Activated CD4-positive, alpha-beta T cell treated with anti-CD3 and anti-CD28 coated beads, Interleukin-2, Interleukin-6, amounts not matched to agents 100 ng/mL and 50 ng/mL, durations not matched to agents 16 hours and 8 hours (primary cell): ENCODE measurements around the gene LYPD6.
A peak's percentile ranks its signal among the peaks of the same experiment; 100 is the strongest.
"Not testable (repeated sequence)": the region's sequence is repeated elsewhere in the genome, so short reads cannot be mapped to it uniquely, and the experiment has no call there.

Source experiments
- DNase-seq: peaks from one replicate; pipeline ENCODE4 v3.0.0-alpha.2; 2020

Gene LYPD6, protein sequence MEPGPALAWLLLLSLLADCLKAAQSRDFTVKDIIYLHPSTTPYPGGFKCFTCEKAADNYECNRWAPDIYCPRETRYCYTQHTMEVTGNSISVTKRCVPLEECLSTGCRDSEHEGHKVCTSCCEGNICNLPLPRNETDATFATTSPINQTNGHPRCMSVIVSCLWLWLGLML

DNA sequence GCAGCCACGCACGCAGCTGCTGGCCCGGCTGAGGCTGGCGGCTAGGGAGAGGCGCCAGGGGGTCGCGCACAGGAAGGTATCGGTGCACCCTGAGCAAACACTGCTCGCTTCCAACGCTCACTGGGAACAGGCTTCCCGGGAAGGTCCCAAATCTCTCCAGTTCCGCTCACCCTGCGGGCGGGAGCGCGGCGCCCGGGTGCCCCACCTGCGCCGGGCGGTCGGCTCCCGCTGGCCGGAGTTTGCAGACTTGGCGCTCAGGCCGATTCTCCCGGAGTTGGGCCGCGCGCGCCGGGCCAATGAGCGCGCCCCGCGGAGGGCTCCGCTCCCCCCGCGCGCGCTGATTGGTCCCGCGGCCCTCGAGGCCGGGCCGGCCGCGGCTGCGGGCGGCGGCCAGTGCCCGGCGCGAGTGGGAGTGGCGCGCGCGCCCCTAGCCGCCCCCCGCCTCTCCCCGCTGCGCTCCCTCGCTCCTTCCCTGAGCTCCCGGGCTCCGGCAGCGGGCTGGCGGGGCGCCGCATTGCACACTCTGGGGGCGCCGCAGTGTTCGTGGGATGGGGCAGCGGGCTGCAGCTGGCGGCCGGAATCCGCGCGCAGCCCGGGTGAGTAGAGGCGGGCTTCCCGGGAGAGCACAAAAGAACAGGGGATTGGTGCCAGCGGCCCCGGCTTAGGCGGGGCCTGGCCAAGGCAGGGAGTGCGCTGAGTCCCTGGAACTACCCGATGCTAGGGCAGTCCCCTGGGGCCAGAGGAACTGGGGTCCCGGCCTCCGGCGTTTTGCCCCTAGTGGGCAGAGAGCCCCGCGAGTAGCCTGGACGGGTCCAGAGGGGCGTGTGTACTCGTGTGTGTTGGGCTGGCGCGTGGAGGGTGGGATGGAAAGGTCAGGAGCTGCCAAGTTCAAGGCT, at the start of gene LYPD6:
TSS of gene LYPD6 (plus strand) at position 461 of the 896 bp plus-strand sequence. CDS start 107,122 bp downstream, outside the sequence.
- no peak for DNase-seq

DNA sequence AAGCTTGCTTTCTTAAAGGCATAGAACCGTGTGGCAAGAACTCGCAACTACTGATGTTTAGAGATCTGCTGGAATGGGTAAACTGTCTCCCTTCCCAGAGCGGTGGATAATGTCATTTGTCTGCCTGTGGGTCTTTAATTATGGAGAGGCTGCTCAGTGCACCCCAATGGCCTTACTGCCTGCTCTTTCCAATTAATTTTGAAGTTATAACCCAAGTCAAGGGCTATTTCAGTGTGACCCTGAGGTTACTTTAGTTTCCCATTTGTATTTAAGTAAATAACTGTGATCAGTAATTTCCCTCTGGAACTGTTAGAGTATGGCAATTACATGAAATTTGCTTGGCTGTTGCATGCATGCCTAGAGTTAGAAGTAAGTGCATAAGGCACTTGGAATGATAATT, 48.9 kb upstream of the LYPD6 start:
- DNase-seq, result no peak

GRCh38 chr2:149290662-149291061, 39.7 kb upstream of the LYPD6 start:
- no peak for DNase-seq

GRCh38 chr2:149291881-149292280, 38.5 kb upstream of the LYPD6 start:
- no peak for DNase-seq

DNA sequence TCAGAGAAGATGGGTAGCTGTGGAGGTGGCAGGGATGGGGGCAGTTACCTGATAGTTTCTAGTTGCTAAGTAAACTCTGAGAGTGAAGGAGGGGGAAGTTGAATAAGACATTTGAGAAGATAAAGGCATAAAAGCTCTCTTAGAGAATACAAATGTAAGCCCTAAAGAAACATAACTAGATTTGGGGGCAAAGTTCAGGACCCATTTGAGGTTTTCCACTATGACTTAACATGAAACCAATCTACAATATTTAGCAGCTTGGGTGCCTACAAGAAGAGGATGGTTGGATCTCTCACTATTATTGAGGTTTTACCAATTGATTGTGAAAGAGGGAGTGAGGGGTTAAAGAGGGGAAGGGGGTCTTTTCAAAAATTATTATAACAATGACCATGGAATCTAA, 34.4 kb upstream of the LYPD6 start:
- no peak for DNase-seq

GRCh38 chr2:149307014-149307413, 23.4 kb upstream of the LYPD6 start:
- no peak for DNase-seq

GRCh38 chr2:149310349-149310748, 20.0 kb upstream of the LYPD6 start:
- DNase-seq, result no peak

DNA sequence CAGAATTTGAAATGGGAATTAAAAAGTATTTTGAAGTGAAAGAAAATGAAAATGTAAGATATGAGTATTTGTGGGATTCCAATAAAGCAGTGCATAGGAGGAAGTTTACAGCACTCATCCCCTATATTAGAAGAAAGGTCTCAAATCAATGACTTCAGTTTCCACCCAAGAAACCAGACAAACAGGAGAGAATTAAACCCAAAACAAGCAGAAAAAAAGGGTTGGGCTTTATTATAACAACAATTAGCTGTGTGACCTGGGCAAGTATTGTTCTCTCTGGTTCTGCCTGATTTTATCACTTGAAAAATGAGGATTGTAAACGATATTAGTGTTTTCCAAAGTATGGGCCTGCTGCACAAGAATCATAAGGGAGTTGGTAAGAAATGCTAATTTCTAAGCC, 18.3 kb upstream of the LYPD6 start:
- DNase-seq, result no peak

GRCh38 chr2:149313512-149313972, 16.8 kb upstream of the LYPD6 start:
- peak; percentile 37 for DNase-seq

GRCh38 chr2:149314687-149315086, 15.7 kb upstream of the LYPD6 start:
- no peak for DNase-seq

- no peak for DNase-seq
These were observed 14.9 kb upstream of the LYPD6 start for GRCh38 chr2:149315461-149315860.

DNA sequence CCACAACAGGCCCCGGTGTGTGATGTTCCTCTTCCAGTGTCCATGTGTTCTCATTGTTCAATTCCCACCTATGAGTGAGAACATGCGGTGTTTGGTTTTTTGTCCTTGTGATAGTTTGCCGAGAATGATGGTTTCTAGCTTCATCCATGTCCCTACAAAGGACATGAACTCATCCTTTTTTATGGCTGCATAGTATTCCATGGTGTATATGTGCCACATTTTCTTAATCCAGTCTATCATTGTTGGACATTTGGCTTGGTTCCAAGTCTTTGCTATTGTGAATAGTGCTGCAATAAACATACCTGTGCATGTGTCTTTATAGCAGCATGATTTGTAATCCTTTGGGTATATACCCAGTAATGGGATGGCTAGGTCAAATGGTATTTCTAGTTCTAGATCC, 11.8 kb upstream of the LYPD6 start:
- not testable (repeated sequence) for DNase-seq

DNA sequence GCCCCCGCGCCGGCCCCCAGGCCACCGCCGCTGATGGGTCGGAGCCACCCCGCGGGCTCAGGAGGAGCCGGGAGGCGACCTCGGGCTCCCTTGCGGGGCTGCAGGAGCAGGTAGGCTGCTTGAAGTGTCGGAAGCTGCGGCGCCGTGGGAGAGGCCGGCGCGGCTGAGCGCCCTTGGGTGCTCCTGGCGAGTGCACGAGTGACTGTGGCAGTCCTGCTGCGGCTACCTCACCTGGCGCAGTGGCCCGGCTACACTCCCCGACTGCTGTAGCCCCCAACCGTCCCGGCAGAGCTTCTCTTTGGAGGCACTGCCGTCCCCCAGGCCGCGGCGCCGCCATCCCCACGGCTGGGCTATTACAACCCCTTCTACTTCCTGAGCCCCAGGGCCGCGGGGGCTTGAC, 10.0 kb upstream of the LYPD6 start:
- DNase-seq, result no peak

DNA sequence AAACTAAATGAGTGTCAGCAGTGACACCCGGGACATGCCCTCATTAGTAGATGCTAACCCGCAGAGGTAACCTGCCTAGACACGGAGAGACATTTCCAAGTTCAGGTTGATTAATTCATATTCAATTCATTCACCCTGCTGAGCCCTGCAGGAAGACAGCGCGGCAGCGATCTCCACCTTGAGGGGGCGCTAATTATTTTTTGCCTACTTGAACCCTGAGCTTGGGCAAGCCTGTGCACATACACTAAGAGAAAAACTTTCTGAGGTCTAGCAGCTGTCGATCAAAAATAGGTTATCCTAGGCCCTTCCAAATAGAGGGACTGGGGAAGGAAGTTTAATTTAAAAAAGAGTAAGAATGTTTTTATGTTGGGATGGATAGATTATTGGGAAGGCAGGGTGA, 1.3 kb upstream of the LYPD6 start:
- no peak for DNase-seq

- no peak for DNase-seq
These were observed 779 bp upstream of the LYPD6 start for GRCh38 chr2:149329489-149330126.

GRCh38 chr2:149331023-149331400, 625 bp downstream of the LYPD6 start:
- DNase-seq, result no peak

GRCh38 chr2:149332364-149332763, 2.0 kb downstream of the LYPD6 start:
- DNase-seq, result no peak

GRCh38 chr2:149333636-149334035, 3.2 kb downstream of the LYPD6 start:
- DNase-seq, result no peak

DNA sequence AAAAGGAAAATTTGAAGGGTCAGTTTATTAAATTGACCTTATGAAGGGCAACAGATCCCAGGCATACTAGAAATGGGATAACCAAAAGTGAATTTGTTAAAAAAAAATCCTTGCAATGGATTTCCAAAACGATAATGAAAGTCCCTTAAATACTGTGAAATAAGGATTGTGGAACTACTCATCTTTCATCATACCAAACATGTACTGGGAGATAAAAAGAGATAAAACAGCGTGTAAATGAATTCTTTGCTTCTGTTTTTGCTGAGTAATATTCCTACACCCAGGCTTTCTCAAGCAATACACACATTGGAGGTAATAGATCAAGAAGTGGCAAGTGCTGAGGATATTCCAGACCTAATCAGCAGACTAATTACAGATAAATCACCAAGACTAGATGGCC, 3.8 kb downstream of the LYPD6 start:
- no peak for DNase-seq

- DNase-seq, result no peak
These were observed 8.9 kb downstream of the LYPD6 start for GRCh38 chr2:149339324-149339723.

GRCh38 chr2:149342509-149342908, 12.1 kb downstream of the LYPD6 start:
- no peak for DNase-seq

GRCh38 chr2:149344105-149344504, 13.7 kb downstream of the LYPD6 start:
- DNase-seq, result no peak

- no peak for DNase-seq
These were observed 15.9 kb downstream of the LYPD6 start for GRCh38 chr2:149346272-149346671.

GRCh38 chr2:149348291-149348690, 17.9 kb downstream of the LYPD6 start:
- DNase-seq, result no peak
